Measurements from ENCODE around the gene CNTNAP4. TPM values are rescaled to one million over a fixed set of nuclear protein-coding genes. Genes with fewer than 3 reads are reported as not detected.

Gene CNTNAP4
- total RNA-seq, 1 experiment from 2014 or later: not detected

DNA sequence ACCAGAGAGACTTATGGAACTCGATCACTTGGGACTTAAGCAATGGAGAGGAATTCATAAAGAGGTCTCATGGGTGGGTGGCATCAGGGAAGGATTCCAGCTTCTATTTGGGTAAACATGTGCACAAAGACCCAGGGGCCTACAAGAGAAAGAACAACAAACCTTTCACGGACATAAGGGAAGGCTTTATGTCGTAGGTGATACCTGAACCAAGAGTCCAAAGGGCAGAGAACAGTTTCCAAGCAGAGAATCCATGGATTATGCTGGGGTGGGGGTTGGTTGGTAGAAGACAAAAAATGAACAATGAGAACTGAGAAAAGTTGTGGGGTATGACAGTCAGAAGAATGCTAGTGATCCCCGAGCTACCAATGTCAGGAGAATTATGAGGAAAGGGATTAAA lies 119.8 kb downstream of the CNTNAP4 start (continued):
- TF ChIP-seq, protein P1, sequence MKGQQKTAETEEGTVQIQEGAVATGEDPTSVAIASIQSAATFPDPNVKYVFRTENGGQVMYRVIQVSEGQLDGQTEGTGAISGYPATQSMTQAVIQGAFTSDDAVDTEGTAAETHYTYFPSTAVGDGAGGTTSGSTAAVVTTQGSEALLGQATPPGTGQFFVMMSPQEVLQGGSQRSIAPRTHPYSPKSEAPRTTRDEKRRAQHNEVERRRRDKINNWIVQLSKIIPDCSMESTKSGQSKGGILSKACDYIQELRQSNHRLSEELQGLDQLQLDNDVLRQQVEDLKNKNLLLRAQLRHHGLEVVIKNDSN (CRISPR knock-in tag; IDR thresholded peaks at IDR 0.05): no peak
- no peak for TF ChIP-seq TEAD4 (CRISPR knock-in tag; IDR thresholded peaks at IDR 0.05)

DNA sequence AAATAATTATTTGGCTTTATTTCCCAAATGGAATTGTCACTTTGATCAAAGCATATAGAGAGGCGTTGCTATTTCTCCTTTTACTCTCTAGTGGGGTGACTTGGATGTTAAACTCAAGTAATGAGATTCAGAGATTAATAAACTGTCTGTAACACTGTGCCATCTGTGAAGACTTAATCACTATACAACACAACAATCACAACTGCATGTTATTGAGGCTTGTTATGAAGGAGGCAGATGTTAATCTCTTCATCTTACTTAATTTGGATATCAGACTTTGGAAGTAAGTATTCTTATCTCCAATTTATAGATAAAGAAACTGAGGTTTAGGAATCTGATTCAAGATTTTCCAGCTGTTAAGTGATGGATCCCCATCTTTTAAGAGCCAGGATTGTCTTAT lies 132.5 kb downstream of the CNTNAP4 start:
- no peak overlapping the region for H3K4me3 Mint-ChIP-seq
- peaks cover 12% of the 10 kb centered on the region for H3K36me3 Mint-ChIP-seq
- peaks cover 44% of the 10 kb centered on the region for H3K9me3 Mint-ChIP-seq
- ChIA-PET POLR2A (no interaction called here), CTCF (no interaction called here)
- DNase-seq (ENCODE audit: low spot score): no peak
- ATAC-seq: no peak
- H3K4me1 Mint-ChIP-seq: no peaks in the 10 kb centered on the region
- H3K27me3 Mint-ChIP-seq (ENCODE audit: low read depth): no peaks in the 10 kb centered on the region
- TF ChIP-seq ZNF317 (CRISPR knock-in tag; IDR thresholded peaks at IDR 0.05; ENCODE audit: borderline replicate concordance, low read depth) (no peak), NFE2L1 (CRISPR knock-in tag; IDR thresholded peaks at IDR 0.05) (no peak), ZNF263 (CRISPR knock-in tag; IDR thresholded peaks at IDR 0.05; ENCODE audit: low read depth) (no peak), FOXP1 (CRISPR knock-in tag; IDR thresholded peaks at IDR 0.05; ENCODE audit: borderline replicate concordance) (no peak), IRF2 (CRISPR knock-in tag; IDR thresholded peaks at IDR 0.05; ENCODE audit: borderline replicate concordance, low read depth) (no peak)
- TF ChIP-seq, protein P2, sequence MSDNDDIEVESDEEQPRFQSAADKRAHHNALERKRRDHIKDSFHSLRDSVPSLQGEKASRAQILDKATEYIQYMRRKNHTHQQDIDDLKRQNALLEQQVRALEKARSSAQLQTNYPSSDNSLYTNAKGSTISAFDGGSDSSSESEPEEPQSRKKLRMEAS (CRISPR knock-in tag; IDR thresholded peaks at IDR 0.05): no peak
- TF ChIP-seq, protein P3, sequence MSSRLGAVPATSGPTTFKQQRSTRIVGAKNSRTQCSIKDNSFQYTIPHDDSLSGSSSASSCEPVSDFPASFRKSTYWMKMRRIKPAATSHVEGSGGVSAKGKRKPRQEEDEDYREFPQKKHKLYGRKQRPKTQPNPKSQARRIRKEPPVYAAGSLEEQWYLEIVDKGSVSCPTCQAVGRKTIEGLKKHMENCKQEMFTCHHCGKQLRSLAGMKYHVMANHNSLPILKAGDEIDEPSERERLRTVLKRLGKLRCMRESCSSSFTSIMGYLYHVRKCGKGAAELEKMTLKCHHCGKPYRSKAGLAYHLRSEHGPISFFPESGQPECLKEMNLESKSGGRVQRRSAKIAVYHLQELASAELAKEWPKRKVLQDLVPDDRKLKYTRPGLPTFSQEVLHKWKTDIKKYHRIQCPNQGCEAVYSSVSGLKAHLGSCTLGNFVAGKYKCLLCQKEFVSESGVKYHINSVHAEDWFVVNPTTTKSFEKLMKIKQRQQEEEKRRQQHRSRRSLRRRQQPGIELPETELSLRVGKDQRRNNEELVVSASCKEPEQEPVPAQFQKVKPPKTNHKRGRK (CRISPR knock-in tag; IDR thresholded peaks at IDR 0.05; ENCODE audit: borderline replicate concordance): no peak
- TF ChIP-seq, protein P4, sequence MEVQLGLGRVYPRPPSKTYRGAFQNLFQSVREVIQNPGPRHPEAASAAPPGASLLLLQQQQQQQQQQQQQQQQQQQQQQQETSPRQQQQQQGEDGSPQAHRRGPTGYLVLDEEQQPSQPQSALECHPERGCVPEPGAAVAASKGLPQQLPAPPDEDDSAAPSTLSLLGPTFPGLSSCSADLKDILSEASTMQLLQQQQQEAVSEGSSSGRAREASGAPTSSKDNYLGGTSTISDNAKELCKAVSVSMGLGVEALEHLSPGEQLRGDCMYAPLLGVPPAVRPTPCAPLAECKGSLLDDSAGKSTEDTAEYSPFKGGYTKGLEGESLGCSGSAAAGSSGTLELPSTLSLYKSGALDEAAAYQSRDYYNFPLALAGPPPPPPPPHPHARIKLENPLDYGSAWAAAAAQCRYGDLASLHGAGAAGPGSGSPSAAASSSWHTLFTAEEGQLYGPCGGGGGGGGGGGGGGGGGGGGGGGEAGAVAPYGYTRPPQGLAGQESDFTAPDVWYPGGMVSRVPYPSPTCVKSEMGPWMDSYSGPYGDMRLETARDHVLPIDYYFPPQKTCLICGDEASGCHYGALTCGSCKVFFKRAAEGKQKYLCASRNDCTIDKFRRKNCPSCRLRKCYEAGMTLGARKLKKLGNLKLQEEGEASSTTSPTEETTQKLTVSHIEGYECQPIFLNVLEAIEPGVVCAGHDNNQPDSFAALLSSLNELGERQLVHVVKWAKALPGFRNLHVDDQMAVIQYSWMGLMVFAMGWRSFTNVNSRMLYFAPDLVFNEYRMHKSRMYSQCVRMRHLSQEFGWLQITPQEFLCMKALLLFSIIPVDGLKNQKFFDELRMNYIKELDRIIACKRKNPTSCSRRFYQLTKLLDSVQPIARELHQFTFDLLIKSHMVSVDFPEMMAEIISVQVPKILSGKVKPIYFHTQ (CRISPR knock-in tag; IDR thresholded peaks at IDR 0.05): no peak
- H3K27ac Mint-ChIP-seq: no peak overlapping the region

DNA sequence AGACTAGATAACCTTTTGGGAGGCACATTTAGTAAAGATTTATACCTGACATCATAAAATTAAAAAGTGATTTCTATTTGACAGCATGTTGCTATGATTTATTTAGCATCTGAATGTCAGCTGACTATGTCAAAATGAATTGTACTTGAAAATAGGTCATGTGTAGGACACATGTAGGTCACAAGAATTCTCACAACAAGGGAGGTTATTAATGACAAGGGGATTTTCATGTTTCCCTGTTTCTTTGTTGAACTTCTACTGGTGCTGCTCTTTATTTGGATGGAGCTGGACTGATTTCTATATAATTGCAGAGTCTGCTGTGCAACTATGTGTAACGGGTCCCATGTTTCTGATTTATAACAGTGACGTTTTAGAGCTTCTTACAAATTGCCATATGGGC lies 144.4 kb downstream of the CNTNAP4 start:
- H3K4me3 Mint-ChIP-seq: no peak overlapping the region
- no peak overlapping the region for H3K27ac Mint-ChIP-seq
- H3K4me1 Mint-ChIP-seq: peaks cover 4% of the 10 kb centered on the region
- H3K9me3 Mint-ChIP-seq: peaks cover 58% of the 10 kb centered on the region
- no peak for TF ChIP-seq ATF1 (CRISPR knock-in tag; IDR thresholded peaks at IDR 0.05)
- no peak for TF ChIP-seq FOXJ3 (CRISPR knock-in tag; IDR thresholded peaks at IDR 0.05; ENCODE audit: borderline replicate concordance)
- no peak for TF ChIP-seq CREB1 (CRISPR knock-in tag; IDR thresholded peaks at IDR 0.05)
- TF ChIP-seq, protein P5, sequence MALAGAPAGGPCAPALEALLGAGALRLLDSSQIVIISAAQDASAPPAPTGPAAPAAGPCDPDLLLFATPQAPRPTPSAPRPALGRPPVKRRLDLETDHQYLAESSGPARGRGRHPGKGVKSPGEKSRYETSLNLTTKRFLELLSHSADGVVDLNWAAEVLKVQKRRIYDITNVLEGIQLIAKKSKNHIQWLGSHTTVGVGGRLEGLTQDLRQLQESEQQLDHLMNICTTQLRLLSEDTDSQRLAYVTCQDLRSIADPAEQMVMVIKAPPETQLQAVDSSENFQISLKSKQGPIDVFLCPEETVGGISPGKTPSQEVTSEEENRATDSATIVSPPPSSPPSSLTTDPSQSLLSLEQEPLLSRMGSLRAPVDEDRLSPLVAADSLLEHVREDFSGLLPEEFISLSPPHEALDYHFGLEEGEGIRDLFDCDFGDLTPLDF (CRISPR knock-in tag; IDR thresholded peaks at IDR 0.05): no peak
- TF ChIP-seq, protein P6, sequence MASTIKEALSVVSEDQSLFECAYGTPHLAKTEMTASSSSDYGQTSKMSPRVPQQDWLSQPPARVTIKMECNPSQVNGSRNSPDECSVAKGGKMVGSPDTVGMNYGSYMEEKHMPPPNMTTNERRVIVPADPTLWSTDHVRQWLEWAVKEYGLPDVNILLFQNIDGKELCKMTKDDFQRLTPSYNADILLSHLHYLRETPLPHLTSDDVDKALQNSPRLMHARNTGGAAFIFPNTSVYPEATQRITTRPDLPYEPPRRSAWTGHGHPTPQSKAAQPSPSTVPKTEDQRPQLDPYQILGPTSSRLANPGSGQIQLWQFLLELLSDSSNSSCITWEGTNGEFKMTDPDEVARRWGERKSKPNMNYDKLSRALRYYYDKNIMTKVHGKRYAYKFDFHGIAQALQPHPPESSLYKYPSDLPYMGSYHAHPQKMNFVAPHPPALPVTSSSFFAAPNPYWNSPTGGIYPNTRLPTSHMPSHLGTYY (CRISPR knock-in tag; IDR thresholded peaks at IDR 0.05): no peak
- no peak for TF ChIP-seq RORB (CRISPR knock-in tag; IDR thresholded peaks at IDR 0.05)
- H3K27me3 Mint-ChIP-seq (ENCODE audit: low read depth): no peaks in the 10 kb centered on the region
- H3K36me3 Mint-ChIP-seq: peaks cover 24% of the 10 kb centered on the region
- ChIA-PET CTCF (no interaction called here), POLR2A (no interaction called here)
- ATAC-seq (no peak), DNase-seq (ENCODE audit: low spot score) (no peak)

Data from WTC11 (cell line).